GM12872 (cell line): ENCODE data around the gene SGF29.

Experiments used
- TF ChIP-seq, protein P1 (sequence below): IDR thresholded peaks from 3 replicates; pipeline ENCODE4 v1.5.1; 2011; ENCODE audit warnings: low read depth, mild to moderate bottlenecking, low read length, moderate library complexity; ENCODE audit not compliant: insufficient read depth

The SGF29 gene

GRCh38 chr16:28607116-28607623 is 53.5 kb downstream of the SGF29 start:
- TF ChIP-seq, protein P1, sequence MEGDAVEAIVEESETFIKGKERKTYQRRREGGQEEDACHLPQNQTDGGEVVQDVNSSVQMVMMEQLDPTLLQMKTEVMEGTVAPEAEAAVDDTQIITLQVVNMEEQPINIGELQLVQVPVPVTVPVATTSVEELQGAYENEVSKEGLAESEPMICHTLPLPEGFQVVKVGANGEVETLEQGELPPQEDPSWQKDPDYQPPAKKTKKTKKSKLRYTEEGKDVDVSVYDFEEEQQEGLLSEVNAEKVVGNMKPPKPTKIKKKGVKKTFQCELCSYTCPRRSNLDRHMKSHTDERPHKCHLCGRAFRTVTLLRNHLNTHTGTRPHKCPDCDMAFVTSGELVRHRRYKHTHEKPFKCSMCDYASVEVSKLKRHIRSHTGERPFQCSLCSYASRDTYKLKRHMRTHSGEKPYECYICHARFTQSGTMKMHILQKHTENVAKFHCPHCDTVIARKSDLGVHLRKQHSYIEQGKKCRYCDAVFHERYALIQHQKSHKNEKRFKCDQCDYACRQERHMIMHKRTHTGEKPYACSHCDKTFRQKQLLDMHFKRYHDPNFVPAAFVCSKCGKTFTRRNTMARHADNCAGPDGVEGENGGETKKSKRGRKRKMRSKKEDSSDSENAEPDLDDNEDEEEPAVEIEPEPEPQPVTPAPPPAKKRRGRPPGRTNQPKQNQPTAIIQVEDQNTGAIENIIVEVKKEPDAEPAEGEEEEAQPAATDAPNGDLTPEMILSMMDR, result no peak

DNA sequence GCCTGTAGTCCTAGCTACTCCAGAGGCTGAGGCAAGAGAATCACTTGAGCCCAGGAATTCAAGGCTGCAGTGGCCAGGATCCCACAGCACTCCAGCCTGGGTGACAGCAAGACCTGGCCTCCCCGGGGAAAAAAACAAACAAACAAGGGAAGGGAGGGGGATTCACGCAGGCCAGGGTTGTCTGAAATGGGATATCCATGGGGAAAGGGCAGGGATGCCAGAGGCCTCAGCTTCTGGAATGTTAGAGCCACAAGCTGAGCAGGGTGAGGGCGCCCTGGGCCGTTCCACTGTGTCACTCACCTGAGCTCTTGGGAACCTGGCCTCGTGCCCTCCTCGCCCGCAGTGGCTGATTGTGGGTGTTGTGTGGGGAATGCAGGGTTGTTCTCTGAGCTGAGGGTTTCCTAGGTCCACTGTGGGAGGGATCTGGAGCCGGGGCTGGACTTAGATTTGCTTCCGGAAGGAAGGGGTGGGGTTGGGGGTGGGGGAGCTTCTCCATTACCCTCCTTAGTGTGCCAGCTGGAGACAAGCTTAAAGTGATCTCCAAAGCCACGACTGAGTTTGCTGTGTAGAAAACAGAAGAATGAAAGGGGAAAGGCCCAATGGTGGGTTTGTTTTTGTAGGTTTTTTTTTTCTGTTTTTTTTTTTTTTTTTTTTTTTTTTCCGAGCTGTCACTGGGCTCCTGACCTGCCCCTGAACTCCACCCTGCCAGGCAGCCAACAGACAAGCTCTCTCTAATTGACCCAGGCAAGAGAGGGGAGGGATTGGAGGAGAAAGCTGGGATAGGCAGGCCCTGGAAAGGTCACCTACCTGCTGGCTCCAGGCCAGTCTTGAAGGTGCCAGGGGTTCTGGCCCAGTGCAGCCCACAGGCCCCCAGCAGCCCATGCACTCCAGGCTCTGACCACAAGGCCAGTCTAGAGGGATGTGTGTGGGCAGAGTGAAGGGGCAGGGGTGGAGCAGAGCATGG is 56.2 kb downstream of the SGF29 start, which contains the start of gene SULT1A1:
TSS of gene SULT1A1 (minus strand) at position 414 of the 964 bp plus-strand sequence. CDS start 1,189 bp downstream, outside the sequence.
- TF ChIP-seq, protein P1, result no peak

GRCh38 chr16:28610595-28611191 is 57.0 kb downstream of the SGF29 start:
- TF ChIP-seq, protein P1, result no peak

- TF ChIP-seq, protein P1, result peak; percentile 70
Measured at GRCh38 chr16:28615486-28616223, 61.9 kb downstream of the SGF29 start.

DNA sequence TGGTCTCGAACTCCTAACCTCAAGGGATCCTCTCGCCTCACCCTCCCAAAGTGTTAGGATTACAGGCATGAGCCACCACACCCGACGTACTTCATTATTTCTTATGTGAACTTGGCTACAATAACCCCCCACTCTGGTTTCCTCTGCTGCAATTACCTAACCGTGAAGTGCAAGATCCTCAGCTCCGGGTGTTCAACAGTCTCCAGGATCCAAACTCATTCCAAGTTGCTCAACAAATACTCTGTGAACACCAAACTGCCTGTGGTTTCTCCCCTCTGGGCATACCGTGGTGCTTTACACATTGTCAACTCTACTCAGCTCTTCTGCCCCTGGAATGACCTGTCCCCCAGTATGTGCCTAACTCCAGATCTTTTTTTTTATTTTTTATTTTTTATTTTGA is 62.9 kb downstream of the SGF29 start:
- TF ChIP-seq, protein P1, result no peak

- TF ChIP-seq, protein P1, result no peak
Measured at GRCh38 chr16:28617874-28618273, 64.2 kb downstream of the SGF29 start.
